NB4 (cell line): ENCODE results near the gene GCDH.
A peak's percentile ranks its signal among the peaks of the same experiment; 100 is the strongest.

ENCODE experiments used
- DNase-seq: peaks from one replicate; pipeline ENCODE4 v3.0.0; 2010; ENCODE audit warnings: low read depth
- H3K4me3 ChIP-seq: one replicate; pipeline ENCODE4 v1.5.1; 2011; ENCODE audit warnings: mild to moderate bottlenecking, low read depth, low read length, moderate library complexity
- CTCF ChIP-seq: IDR thresholded peaks from one replicate; pipeline ENCODE4 v1.5.1; 2012; ENCODE audit warnings: low read depth, low read length
- MAX ChIP-seq: IDR thresholded peaks from 2 replicates; pipeline ENCODE4 v1.6.1; 2011; ENCODE audit warnings: low read depth, low read length
- MYC ChIP-seq: IDR thresholded peaks from 2 replicates; pipeline ENCODE4 v1.6.1; 2011; ENCODE audit warnings: low read depth, low read length
- POLR2A ChIP-seq: IDR thresholded peaks from 2 replicates; pipeline ENCODE4 v1.6.1; 2011; ENCODE audit warnings: mild to moderate bottlenecking; ENCODE audit not compliant: insufficient read length; ENCODE audit errors: extremely low read depth

The GCDH gene

GRCh38 chr19:12847159-12848139 lies 43.5 kb upstream of the GCDH start:
- DNase-seq: peak; percentile 83
- H3K4me3 ChIP-seq: no peak overlapping the region
- TF ChIP-seq POLR2A: no peak
- no peak for TF ChIP-seq MYC
- peak; percentile 60 for TF ChIP-seq MAX
- TF ChIP-seq CTCF: peak; percentile 90

GRCh38 chr19:12856653-12857052 lies 34.3 kb upstream of the GCDH start:
- DNase-seq: no peak
- TF ChIP-seq MYC: no peak
- TF ChIP-seq CTCF: no peak
- no peak for TF ChIP-seq POLR2A
- no peak for TF ChIP-seq MAX
- H3K4me3 ChIP-seq: no peak overlapping the region

GRCh38 chr19:12858041-12858928 lies 32.7 kb upstream of the GCDH start:
- no peak for DNase-seq
- H3K4me3 ChIP-seq: no peak overlapping the region
- no peak for TF ChIP-seq POLR2A
- TF ChIP-seq CTCF: no peak
- TF ChIP-seq MAX: no peak
- TF ChIP-seq MYC: no peak

GRCh38 chr19:12859546-12859945 lies 31.4 kb upstream of the GCDH start:
- no peak for TF ChIP-seq MAX
- TF ChIP-seq MYC: no peak
- TF ChIP-seq CTCF: no peak
- no peak for TF ChIP-seq POLR2A
- no peak overlapping the region for H3K4me3 ChIP-seq
- DNase-seq: no peak

GRCh38 chr19:12864143-12864542 lies 26.8 kb upstream of the GCDH start:
- H3K4me3 ChIP-seq: no peak overlapping the region
- no peak for DNase-seq
- TF ChIP-seq MYC: no peak
